HepG2 (cell line): ENCODE measurements around the gene FMNL2. TPM values are rescaled to one million over a fixed set of nuclear protein-coding genes. Genes with fewer than 3 reads are reported as not detected.

ENCODE experiments used
- AGO2 ChIP-seq: fragments of 200-400 bp; formaldehyde crosslinking; optimal IDR thresholded peaks from 2 replicates; pipeline ENCODE3; 2017; ENCODE audit warnings: mild to moderate bottlenecking, low read depth, low read length, moderate library complexity
- EHMT2 ChIP-seq: fragments of 200-600 bp; sonication (generic); IDR thresholded peaks from 2 replicates; pipeline ENCODE4 v1.7.0; 2017; ENCODE audit warnings: antibody characterized with exemption, low read depth, low read length, borderline replicate concordance
- FOXM1 ChIP-seq: sonication (generic); formaldehyde crosslinking; IDR thresholded peaks from 2 replicates; pipeline ENCODE4 v1.5.0; 2020; ENCODE audit warnings: missing genetic modification reagents
- GZF1 ChIP-seq: sonication (generic); formaldehyde crosslinking; IDR thresholded peaks from 2 replicates; pipeline ENCODE4 v1.5.1; 2020; ENCODE audit warnings: mild to moderate bottlenecking, missing genetic modification reagents
- HMG20B ChIP-seq: conservative IDR thresholded peaks from 2 replicates; pipeline ENCODE4 v1.6.1; 2016; ENCODE audit warnings: missing genetic modification reagents, missing compliant biosample characterization
- HOXA9 ChIP-seq: sonication (generic); formaldehyde crosslinking; IDR thresholded peaks from 2 replicates; pipeline ENCODE4 v1.8.1; 2022; ENCODE audit warnings: missing genetic modification reagents, mild to moderate bottlenecking, moderate library complexity, borderline replicate concordance
- KAT8 ChIP-seq: IDR thresholded peaks from 2 replicates; pipeline ENCODE4 v1.6.1; 2016; ENCODE audit warnings: missing genetic modification reagents, missing compliant biosample characterization
- KMT2A ChIP-seq: sonication (generic); formaldehyde crosslinking; IDR thresholded peaks from 2 replicates; pipeline ENCODE4 v1.4.0; 2020; ENCODE audit warnings: missing genetic modification reagents
- MED13 ChIP-seq: sonication (generic); formaldehyde crosslinking; IDR thresholded peaks from 2 replicates; pipeline ENCODE4 v1.5.0; 2020; ENCODE audit warnings: missing genetic modification reagents
- MLX ChIP-seq: IDR thresholded peaks from 2 replicates; pipeline ENCODE4 v1.6.1; 2016
- MTF2 ChIP-seq: sonication (generic); formaldehyde crosslinking; IDR thresholded peaks from 2 replicates; pipeline ENCODE4 v1.5.0; 2020; ENCODE audit warnings: missing genetic modification reagents, borderline replicate concordance
- MYPOP ChIP-seq: sonication (generic); formaldehyde crosslinking; IDR thresholded peaks from 2 replicates; pipeline ENCODE4 v1.8.1; 2023; ENCODE audit warnings: mild to moderate bottlenecking, moderate library complexity, missing genetic modification reagents
- NBN ChIP-seq: fragments of 450-650 bp; conservative IDR thresholded peaks from 2 replicates; pipeline ENCODE4 v1.6.1; 2017
- NR3C1 ChIP-seq: sonication (generic); formaldehyde crosslinking; IDR thresholded peaks from 2 replicates; pipeline ENCODE4 v1.4.0; 2020; ENCODE audit warnings: missing genetic modification reagents
- PAF1 ChIP-seq: IDR thresholded peaks from 2 replicates; pipeline ENCODE4 v1.6.1; 2016; ENCODE audit warnings: missing genetic modification reagents, missing compliant biosample characterization
- PAWR ChIP-seq: sonication (generic); formaldehyde crosslinking; IDR thresholded peaks from 2 replicates; pipeline ENCODE4 v1.4.0; 2020; ENCODE audit warnings: missing genetic modification reagents, mild to moderate bottlenecking, borderline replicate concordance
- ZBTB21 ChIP-seq: sonication (generic); formaldehyde crosslinking; IDR thresholded peaks from 2 replicates; pipeline ENCODE4 v1.4.0; 2020; ENCODE audit warnings: missing genetic modification reagents
- ZBTB38 ChIP-seq: sonication (generic); formaldehyde crosslinking; IDR thresholded peaks from 2 replicates; pipeline ENCODE4 v1.5.1; 2020; ENCODE audit warnings: mild to moderate bottlenecking, missing genetic modification reagents
- ZFP82 ChIP-seq: sonication (generic); formaldehyde crosslinking; IDR thresholded peaks from 2 replicates; pipeline ENCODE4 v1.5.1; 2020; ENCODE audit warnings: mild to moderate bottlenecking, missing genetic modification reagents, borderline replicate concordance
- ZFX ChIP-seq: sonication (generic); formaldehyde crosslinking; IDR thresholded peaks from 2 replicates; pipeline ENCODE4 v1.4.0; 2020; ENCODE audit warnings: mild to moderate bottlenecking, low read depth, missing genetic modification reagents, moderate library complexity
- ZNF17 ChIP-seq: sonication (generic); formaldehyde crosslinking; IDR thresholded peaks from 2 replicates; pipeline ENCODE4 v1.5.0; 2020; ENCODE audit warnings: mild to moderate bottlenecking, missing genetic modification reagents
- ZNF329 ChIP-seq: sonication (generic); formaldehyde crosslinking; IDR thresholded peaks from 2 replicates; pipeline ENCODE4 v1.9.0; 2021; ENCODE audit warnings: low read depth, mild to moderate bottlenecking, missing genetic modification reagents
- ZNF770 ChIP-seq: sonication (generic); formaldehyde crosslinking; IDR thresholded peaks from 2 replicates; pipeline ENCODE4 v1.5.0; 2020; ENCODE audit warnings: mild to moderate bottlenecking, missing genetic modification reagents
- ZXDC ChIP-seq: sonication (generic); formaldehyde crosslinking; IDR thresholded peaks from 2 replicates; pipeline ENCODE4 v1.5.0; 2020; ENCODE audit warnings: mild to moderate bottlenecking, missing genetic modification reagents
- polyA plus RNA-seq, 8 experiments: library from polyadenylated mRNA; depleted of rRNA in 3 of 8; stranded (reverse) in 7 of 8; unstranded in 1 of 8; fragments of >200 nt; fragmentation: Illumina TruSeq in 4 of 8; extraction: Trizol in 4 of 8; gene quantifications; 2 replicates each; pipeline versions ENCODE4 v1.2.1 to v1.2.3, GENCODE V29; 2011 to 2016; ENCODE audit warnings: low read depth in 4 of 8, missing spikeins in 1 of 8, mixed read lengths in 1 of 8; ENCODE audit not compliant: insufficient read depth in 1 of 8
- total RNA-seq, 5 experiments: library from RNA; depleted of rRNA; stranded (reverse); fragments of >200 nt; fragmentation: Illumina TruSeq; extraction: Trizol; gene quantifications; 2 replicates each; pipeline ENCODE4 v1.2.3, GENCODE V29; 2016; ENCODE audit warnings: low read depth in 1 of 5

FMNL2 gene
- total and polyA plus RNA-seq, 2 of the 13 experiments (the other 11 are each of a cell fraction or from before 2014, with no cell fraction given): 66.5 to 67.7 TPM

GRCh38 chr2:152335726-152336118 is 748 bp downstream of the FMNL2 start (continued):
- TF ChIP-seq ZXDC (CRISPR knock-in tag) (no peak), ZFX (CRISPR knock-in tag) (no peak), FOXM1 (CRISPR knock-in tag) (no peak), MYPOP (no peak), MTF2 (CRISPR knock-in tag) (no peak), AGO2 (peak; percentile 70), NR3C1 (CRISPR knock-in tag) (no peak), ZNF17 (no peak), ZBTB38 (CRISPR knock-in tag) (no peak), ZBTB21 (CRISPR knock-in tag) (no peak), HMG20B (0 out of 2 replicates have a peak, but pooled peaks have one; percentile 12), ZNF329 (CRISPR knock-in tag) (no peak), PAF1 (no peak), ZFP82 (CRISPR knock-in tag) (no peak; the same call in 1 of the 2 replicates), KMT2A (CRISPR knock-in tag) (no peak), NBN (no peak), MLX (CRISPR knock-in tag) (no peak), KAT8 (CRISPR knock-in tag) (no peak), HOXA9 (CRISPR knock-in tag) (no peak), GZF1 (CRISPR knock-in tag) (no peak), ZNF770 (no peak), EHMT2 (no peak), PAWR (CRISPR knock-in tag) (no peak), MED13 (no peak)
